ENCODE data around the gene ASIC1. TPM values are rescaled to one million over a fixed set of nuclear protein-coding genes. Genes with fewer than 3 reads are reported as not detected.
A peak's percentile ranks its signal among the peaks of the same experiment; 100 is the strongest.

The ASIC1 gene
- total RNA-seq, 1 donor from 2014 or later = not detected

DNA sequence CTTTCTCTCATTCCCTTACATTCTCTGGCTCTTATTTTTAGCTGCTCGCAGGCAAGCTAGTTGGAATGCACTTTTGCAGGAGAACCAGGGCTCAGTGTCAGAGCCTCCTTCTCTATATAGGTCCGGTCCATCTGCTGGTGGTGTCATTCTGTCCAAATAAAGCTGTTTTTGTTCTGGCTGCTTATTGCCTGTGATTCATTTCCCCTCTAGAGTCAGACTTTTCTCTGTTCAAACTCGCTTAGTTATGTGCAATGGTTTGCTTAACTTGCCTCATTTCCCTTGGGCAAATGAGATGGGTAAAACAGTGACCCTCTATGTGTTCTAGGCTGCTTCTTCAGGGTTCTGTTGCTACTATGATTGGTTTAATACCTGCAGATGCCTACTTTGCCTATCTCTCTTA, 30.6 kb downstream of the ASIC1 start:
- peaks cover 35% of the 10 kb centered on the region for H3K4me1 Mint-ChIP-seq
- H3K4me3 Mint-ChIP-seq = no peak overlapping the region
- H3K36me3 Mint-ChIP-seq (ENCODE audit: low read depth) = peaks cover 61% of the 10 kb centered on the region
- POLR2A ChIA-PET = interaction anchor here (0.6 to 8.5 kb wide), 6 partner anchors 11 to 427 kb away, joined by 3 to 262 read pairs (median 5); partner anchors contain the start of genes CERS5 and COX14
- no peaks in the 10 kb centered on the region for H3K9me3 Mint-ChIP-seq
- CTCF ChIA-PET = interaction anchor here (0.8 to 3.0 kb wide), 16 partner anchors 8 to 229 kb away, joined by 3 to 25 read pairs (median 4); partner anchors contain the start of genes CERS5, COX14 and GPD1
- intact Hi-C loops (cut with micrococcal nuclease) = loop anchor here (1.0 to 5.0 kb wide), 2 partner anchors 39 to 87 kb away; no protein-coding TSS in a partner anchor
- no peaks in the 10 kb centered on the region for H3K27me3 Mint-ChIP-seq
- DNase-seq (no peak), ATAC-seq (ENCODE audit: low read depth) (no peak)
- no peak overlapping the region for H3K27ac Mint-ChIP-seq
- TF ChIP-seq, protein P1, sequence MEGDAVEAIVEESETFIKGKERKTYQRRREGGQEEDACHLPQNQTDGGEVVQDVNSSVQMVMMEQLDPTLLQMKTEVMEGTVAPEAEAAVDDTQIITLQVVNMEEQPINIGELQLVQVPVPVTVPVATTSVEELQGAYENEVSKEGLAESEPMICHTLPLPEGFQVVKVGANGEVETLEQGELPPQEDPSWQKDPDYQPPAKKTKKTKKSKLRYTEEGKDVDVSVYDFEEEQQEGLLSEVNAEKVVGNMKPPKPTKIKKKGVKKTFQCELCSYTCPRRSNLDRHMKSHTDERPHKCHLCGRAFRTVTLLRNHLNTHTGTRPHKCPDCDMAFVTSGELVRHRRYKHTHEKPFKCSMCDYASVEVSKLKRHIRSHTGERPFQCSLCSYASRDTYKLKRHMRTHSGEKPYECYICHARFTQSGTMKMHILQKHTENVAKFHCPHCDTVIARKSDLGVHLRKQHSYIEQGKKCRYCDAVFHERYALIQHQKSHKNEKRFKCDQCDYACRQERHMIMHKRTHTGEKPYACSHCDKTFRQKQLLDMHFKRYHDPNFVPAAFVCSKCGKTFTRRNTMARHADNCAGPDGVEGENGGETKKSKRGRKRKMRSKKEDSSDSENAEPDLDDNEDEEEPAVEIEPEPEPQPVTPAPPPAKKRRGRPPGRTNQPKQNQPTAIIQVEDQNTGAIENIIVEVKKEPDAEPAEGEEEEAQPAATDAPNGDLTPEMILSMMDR (IDR thresholded peaks at IDR 0.05) = no peak

DNA sequence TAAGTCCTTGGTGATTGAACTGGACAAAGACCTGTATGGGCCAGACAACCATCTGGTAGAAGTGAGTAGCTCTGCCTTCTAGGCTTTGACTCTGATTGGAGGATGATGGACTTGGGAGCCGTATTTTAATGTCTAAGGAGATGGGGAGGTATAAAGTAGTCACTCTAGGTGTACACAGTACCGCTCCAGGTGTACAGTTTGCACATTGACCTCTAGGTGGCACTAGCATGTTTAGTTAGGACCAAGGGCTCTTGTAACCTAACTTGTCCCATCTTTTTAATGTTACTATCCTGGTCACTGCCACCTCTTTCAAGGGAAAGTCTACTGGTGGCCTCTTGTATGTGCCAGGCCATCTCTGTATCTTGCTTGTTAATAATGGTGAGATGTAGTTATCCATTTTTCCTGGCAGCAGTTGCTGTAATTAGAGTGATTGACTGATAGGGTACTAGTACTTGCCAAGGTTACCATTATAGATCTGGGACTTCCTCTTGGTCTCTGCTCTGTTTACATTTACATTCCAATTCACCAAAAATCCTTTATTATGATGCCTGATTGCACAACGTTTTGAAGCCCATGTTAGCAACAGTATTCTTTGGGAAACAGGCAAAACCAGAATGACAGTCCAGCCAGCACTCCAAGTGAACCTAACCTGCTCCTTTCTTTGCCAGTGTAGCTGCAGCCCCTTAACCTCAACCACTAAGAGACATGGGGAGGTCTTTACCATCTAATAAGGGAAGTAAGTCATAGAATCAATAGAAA, 31.4 kb downstream of the ASIC1 start:
- intact Hi-C loops (cut with micrococcal nuclease) = loop anchor here (1.0 to 5.0 kb wide), 2 partner anchors 39 to 87 kb away; no protein-coding TSS in a partner anchor
- Mint-ChIP-seq H3K4me1 (peaks cover 32% of the 10 kb centered on the region), H3K27ac (peak overlapping the region; percentile 50), H3K9me3 (no peaks in the 10 kb centered on the region), H3K36me3 (ENCODE audit: low read depth) (peaks cover 67% of the 10 kb centered on the region), H3K27me3 (no peaks in the 10 kb centered on the region), H3K4me3 (peak overlapping the region; percentile 1)
- DNase-seq = no peak
- ChIA-PET POLR2A (interaction anchor here (0.6 to 8.5 kb wide), 5 partner anchors 12 to 101 kb away, joined by 3 to 262 read pairs (median 6); partner anchors contain the start of genes CERS5 and COX14), CTCF (interaction anchor here (0.6 to 3.0 kb wide), 18 partner anchors 8 to 163 kb away, joined by 3 to 32 read pairs (median 4); partner anchors contain the start of genes CERS5, COX14 and GPD1)
- TF ChIP-seq, protein P1 (IDR thresholded peaks at IDR 0.05) = no peak
- ATAC-seq (ENCODE audit: low read depth) = peak; percentile 15

DNA sequence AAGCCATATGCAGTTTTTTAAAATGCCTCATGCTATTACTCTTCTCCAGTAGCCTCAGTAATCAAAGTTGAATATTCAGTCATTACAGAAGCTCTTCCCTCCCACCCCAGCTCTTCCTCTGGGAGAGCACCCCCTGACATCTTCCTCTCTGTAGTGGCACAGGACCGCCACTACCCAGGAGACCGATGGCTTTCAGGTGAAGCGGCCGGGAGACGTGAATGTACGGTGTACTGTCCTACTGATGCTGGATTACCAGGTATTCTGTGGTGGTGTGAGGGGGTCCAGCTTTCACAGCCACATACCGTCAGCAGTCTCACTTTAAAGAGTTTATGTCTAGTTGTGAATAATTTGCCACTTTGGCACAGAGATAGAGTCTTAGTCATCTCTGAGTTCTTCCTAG, 32.3 kb downstream of the ASIC1 start:
- H3K36me3 Mint-ChIP-seq (ENCODE audit: low read depth) = peaks cover 75% of the 10 kb centered on the region
- DNase-seq = no peak
- ChIA-PET CTCF (interaction anchor here (0.8 to 3.0 kb wide), 8 partner anchors 11 to 87 kb away, joined by 3 to 32 read pairs (median 5); partner anchors contain the start of gene COX14), POLR2A (interaction anchor here (1.1 to 8.5 kb wide), 3 partner anchors 10 to 20 kb away, joined by 3 to 262 read pairs (median 3); partner anchors contain the start of genes COX14 and GPD1)
- H3K27ac Mint-ChIP-seq = no peak overlapping the region
- H3K4me3 Mint-ChIP-seq = no peak overlapping the region
- no peaks in the 10 kb centered on the region for H3K27me3 Mint-ChIP-seq
- ATAC-seq (ENCODE audit: low read depth) = no peak
- TF ChIP-seq, protein P1 (IDR thresholded peaks at IDR 0.05) = no peak
- intact Hi-C loops (cut with micrococcal nuclease) = loop anchor here (5.0 kb wide), 1 partner anchor 38 kb away; no protein-coding TSS in a partner anchor
- peaks cover 30% of the 10 kb centered on the region for H3K4me1 Mint-ChIP-seq
- no peaks in the 10 kb centered on the region for H3K9me3 Mint-ChIP-seq

DNA sequence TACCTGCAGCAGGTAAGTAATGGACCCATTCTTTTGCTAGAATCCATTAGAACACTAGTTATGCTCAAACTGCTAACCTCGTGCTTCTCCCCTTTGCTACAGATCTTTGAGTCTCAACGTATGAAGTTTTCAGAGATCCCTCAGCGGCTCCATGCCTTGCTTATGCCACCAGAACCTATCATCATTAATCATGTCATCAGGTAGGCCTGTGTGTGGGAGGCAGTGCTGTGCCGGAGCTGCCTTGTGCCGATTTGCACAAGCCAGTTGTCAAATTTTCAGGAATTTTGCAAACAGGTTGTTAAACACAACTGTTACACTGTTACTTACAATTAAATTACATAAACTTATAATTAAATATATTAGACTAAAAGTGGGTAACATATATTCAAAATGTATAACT, 33.0 kb downstream of the ASIC1 start:
- Mint-ChIP-seq H3K9me3 (no peaks in the 10 kb centered on the region), H3K4me1 (peaks cover 26% of the 10 kb centered on the region), H3K27me3 (no peaks in the 10 kb centered on the region), H3K4me3 (no peak overlapping the region), H3K36me3 (ENCODE audit: low read depth) (peaks cover 78% of the 10 kb centered on the region), H3K27ac (no peak overlapping the region)
- ChIA-PET CTCF (interaction anchor here (1.2 to 2.0 kb wide), 4 partner anchors 10 to 42 kb away, joined by 3 to 32 read pairs (median 4); partner anchors contain the start of gene COX14), POLR2A (interaction anchor here (1.1 to 8.5 kb wide), 3 partner anchors 10 to 19 kb away, joined by 3 to 262 read pairs (median 3); partner anchors contain the start of genes COX14 and GPD1)
- intact Hi-C loops (cut with micrococcal nuclease) = no loop called here
- TF ChIP-seq, protein P1 (IDR thresholded peaks at IDR 0.05) = no peak
- DNase-seq (no peak), ATAC-seq (ENCODE audit: low read depth) (no peak)

DNA sequence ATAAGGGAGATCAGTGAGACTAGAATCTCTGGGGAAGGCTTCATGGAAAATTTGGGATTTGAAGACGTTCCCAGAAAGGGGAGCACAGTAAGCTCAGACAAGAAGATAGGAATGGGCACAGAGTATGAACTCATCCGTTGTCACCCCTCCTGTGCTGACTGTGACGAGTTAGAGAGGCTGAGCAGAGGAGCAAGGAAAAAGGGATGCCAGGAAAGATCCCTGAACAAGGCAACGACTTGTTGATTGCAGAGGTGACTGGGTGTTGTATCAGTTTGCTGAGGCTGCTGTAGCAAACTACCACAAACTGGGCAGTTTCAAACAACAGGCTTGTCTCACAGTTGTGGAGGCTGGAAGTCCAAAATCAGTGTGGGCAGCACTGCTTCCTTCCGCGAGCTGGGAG, 40.6 kb downstream of the ASIC1 start:
- TF ChIP-seq, protein P1 (IDR thresholded peaks at IDR 0.05) = no peak
- POLR2A ChIA-PET = no interaction called here

More for the DNA sequence above, 40.6 kb downstream of the ASIC1 start:
- Mint-ChIP-seq H3K4me1 (peaks cover 3% of the 10 kb centered on the region), H3K36me3 (ENCODE audit: low read depth) (peaks cover 89% of the 10 kb centered on the region), H3K27me3 (no peaks in the 10 kb centered on the region), H3K9me3 (no peaks in the 10 kb centered on the region), H3K27ac (no peak overlapping the region), H3K4me3 (no peak overlapping the region)
- intact Hi-C loops (cut with micrococcal nuclease) = no loop called here
- no peak for DNase-seq
- ATAC-seq (ENCODE audit: low read depth) = no peak
- CTCF ChIA-PET = no interaction called here

All from activated B cell treated with CpG ODN at 0.5 μM for 24 hours (primary cell).